Measurements from ENCODE around the gene AMMECR1L.
"Not testable (repeated sequence)": the region's sequence is repeated elsewhere in the genome, so short reads cannot be mapped to it uniquely, and the experiment has no call there.

Gene AMMECR1L

DNA sequence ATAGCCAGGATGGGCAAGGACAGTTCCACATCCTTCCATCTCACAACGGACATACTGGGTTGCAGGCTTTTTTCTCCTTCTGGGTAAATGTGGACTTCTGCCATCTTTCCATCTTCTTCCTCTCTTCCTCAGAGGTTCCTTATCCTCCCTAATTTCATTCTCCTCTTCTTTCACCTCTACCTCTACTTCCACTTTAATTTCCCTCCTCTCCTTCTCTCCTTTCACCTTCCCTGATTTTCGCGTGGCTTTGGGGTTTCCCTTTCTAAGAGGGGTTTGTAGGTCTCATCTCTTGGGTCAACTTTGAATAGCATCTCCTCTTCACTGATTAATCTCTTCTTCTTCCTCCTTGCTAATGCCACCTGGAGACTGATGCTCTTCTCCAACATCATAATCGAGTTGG, 44.9 kb downstream of the AMMECR1L start:
- TF ChIP-seq, protein P1, sequence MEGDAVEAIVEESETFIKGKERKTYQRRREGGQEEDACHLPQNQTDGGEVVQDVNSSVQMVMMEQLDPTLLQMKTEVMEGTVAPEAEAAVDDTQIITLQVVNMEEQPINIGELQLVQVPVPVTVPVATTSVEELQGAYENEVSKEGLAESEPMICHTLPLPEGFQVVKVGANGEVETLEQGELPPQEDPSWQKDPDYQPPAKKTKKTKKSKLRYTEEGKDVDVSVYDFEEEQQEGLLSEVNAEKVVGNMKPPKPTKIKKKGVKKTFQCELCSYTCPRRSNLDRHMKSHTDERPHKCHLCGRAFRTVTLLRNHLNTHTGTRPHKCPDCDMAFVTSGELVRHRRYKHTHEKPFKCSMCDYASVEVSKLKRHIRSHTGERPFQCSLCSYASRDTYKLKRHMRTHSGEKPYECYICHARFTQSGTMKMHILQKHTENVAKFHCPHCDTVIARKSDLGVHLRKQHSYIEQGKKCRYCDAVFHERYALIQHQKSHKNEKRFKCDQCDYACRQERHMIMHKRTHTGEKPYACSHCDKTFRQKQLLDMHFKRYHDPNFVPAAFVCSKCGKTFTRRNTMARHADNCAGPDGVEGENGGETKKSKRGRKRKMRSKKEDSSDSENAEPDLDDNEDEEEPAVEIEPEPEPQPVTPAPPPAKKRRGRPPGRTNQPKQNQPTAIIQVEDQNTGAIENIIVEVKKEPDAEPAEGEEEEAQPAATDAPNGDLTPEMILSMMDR (IDR thresholded peaks at IDR 0.05; ENCODE audit: low read depth, low read length, poor library complexity, severe bottlenecking): no peak
- TF ChIP-seq EZH2phosphoT487 (IDR thresholded peaks at IDR 0.05; ENCODE audit: borderline replicate concordance, low read length): no peak

DNA sequence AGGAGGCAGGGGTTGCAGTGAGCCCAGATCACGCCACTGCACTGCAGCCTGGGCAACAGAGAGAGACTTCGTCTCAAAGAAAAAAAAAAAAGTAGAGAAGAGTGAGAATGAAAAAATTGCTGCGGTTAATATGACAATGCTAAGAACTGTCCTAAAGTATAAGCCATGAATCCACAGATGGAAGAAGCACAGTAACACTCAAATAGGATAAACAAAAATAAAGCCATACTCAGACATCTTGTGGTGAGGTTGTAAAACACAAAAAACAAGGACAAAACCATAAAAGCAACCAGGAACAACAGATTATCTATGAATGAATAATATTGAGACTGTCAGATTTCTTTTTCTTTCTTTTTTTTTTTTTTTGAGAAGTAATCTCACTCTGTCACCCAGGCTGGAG, 50.8 kb downstream of the AMMECR1L start:
- Histone ChIP-seq H4K20me1 (ENCODE audit: control insufficient read depth, insufficient read depth, low read depth, low read length) (no peaks in the 10 kb centered on the region), H3K27me3 (ENCODE audit: control insufficient read depth, low read length) (no peaks in the 10 kb centered on the region), H3K36me3 (ENCODE audit: control insufficient read depth, low read length) (0 out of 2 replicates have a peak, but pooled peaks cover 3% of the 10 kb centered on the region), H3F3A (ENCODE audit: control insufficient read depth, insufficient read depth) (peaks cover 15% of the 10 kb centered on the region), H3K4me2 (ENCODE audit: low read length) (no peak overlapping the region), H3K27ac (ENCODE audit: low read depth, low read length) (no peak overlapping the region), H3K9me3 (ENCODE audit: control insufficient read depth, insufficient read depth, low read length) (no peaks in the 10 kb centered on the region), H3K4me3 (ENCODE audit: low read length) (no peak overlapping the region), H3K9me2 (replicated peaks; ENCODE audit: control insufficient read depth, low read length) (no peaks in the 10 kb centered on the region), H3K79me2 (ENCODE audit: control insufficient read depth, low read length) (no peaks in the 10 kb centered on the region), H3K4me1 (ENCODE audit: control insufficient read depth, low read length) (peaks cover 29% of the 10 kb centered on the region)
- TF ChIP-seq EZH2phosphoT487 (IDR thresholded peaks at IDR 0.05; ENCODE audit: borderline replicate concordance, low read length): no peak
- TF ChIP-seq, protein P1 (IDR thresholded peaks at IDR 0.05; ENCODE audit: low read depth, low read length, poor library complexity, severe bottlenecking): no peak

More for the DNA sequence above, 44.9 kb downstream of the AMMECR1L start:
- Histone ChIP-seq H3K9me3 (ENCODE audit: control insufficient read depth, insufficient read depth, low read length) (no peaks in the 10 kb centered on the region), H4K20me1 (ENCODE audit: control insufficient read depth, insufficient read depth, low read depth, low read length) (0 out of 2 replicates have a peak, but pooled peaks cover 2% of the 10 kb centered on the region), H3K9me2 (replicated peaks; ENCODE audit: control insufficient read depth, low read length) (no peaks in the 10 kb centered on the region), H3K27ac (ENCODE audit: low read depth, low read length) (no peak overlapping the region), H3F3A (ENCODE audit: control insufficient read depth, insufficient read depth) (peaks cover 24% of the 10 kb centered on the region; the same call in 1 of the 2 replicates), H3K27me3 (ENCODE audit: control insufficient read depth, low read length) (no peaks in the 10 kb centered on the region), H3K4me3 (ENCODE audit: low read length) (no peak overlapping the region), H3K4me1 (ENCODE audit: control insufficient read depth, low read length) (no peaks in the 10 kb centered on the region), H3K4me2 (ENCODE audit: low read length) (no peak overlapping the region), H3K36me3 (ENCODE audit: control insufficient read depth, low read length) (peaks cover 16% of the 10 kb centered on the region), H3K79me2 (ENCODE audit: control insufficient read depth, low read length) (no peaks in the 10 kb centered on the region)

DNA sequence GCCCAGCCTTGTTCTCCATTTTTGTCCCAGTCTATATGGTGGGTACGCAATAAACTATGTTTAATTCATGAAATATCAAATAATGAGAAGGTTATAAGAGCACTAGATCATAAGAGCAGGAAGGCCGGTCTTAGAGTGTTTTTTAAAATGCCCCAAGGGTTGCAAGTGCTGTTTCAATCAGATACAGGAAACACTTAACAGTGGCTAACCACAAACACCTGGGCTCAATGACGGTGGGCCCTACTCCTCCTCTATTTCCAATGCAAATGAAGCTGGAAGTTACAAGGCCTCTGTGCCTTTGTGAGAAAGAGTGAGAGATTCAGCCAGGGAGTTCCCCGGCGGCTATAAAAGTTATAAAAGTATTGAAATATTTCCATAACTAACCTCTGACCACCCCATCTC, 55.9 kb downstream of the AMMECR1L start:
- H3K36me3 ChIP-seq (ENCODE audit: control insufficient read depth, low read length): peaks cover 23% of the 10 kb centered on the region
- no peaks in the 10 kb centered on the region for H3K9me2 ChIP-seq (replicated peaks; ENCODE audit: control insufficient read depth, low read length)
- H3K4me2 ChIP-seq (ENCODE audit: low read length): peak overlapping the region; percentile 95
- H3K9me3 ChIP-seq (ENCODE audit: control insufficient read depth, insufficient read depth, low read length): peaks cover 30% of the 10 kb centered on the region
- peak overlapping the region; percentile 100 for H3K27ac ChIP-seq (ENCODE audit: low read depth, low read length)
- H3F3A ChIP-seq (ENCODE audit: control insufficient read depth, insufficient read depth): peaks cover 20% of the 10 kb centered on the region
- TF ChIP-seq, protein P1 (IDR thresholded peaks at IDR 0.05; ENCODE audit: low read depth, low read length, poor library complexity, severe bottlenecking): no peak
- TF ChIP-seq EZH2phosphoT487 (IDR thresholded peaks at IDR 0.05; ENCODE audit: borderline replicate concordance, low read length): no peak
- no peaks in the 10 kb centered on the region for H3K27me3 ChIP-seq (ENCODE audit: control insufficient read depth, low read length)
- peak overlapping the region; percentile 69 for H3K4me3 ChIP-seq (ENCODE audit: low read length)
- H4K20me1 ChIP-seq (ENCODE audit: control insufficient read depth, insufficient read depth, low read depth, low read length): no peaks in the 10 kb centered on the region
- H3K4me1 ChIP-seq (ENCODE audit: control insufficient read depth, low read length): peaks cover 56% of the 10 kb centered on the region
- no peaks in the 10 kb centered on the region; the same call in 1 of the 2 replicates for H3K79me2 ChIP-seq (ENCODE audit: control insufficient read depth, low read length)

DNA sequence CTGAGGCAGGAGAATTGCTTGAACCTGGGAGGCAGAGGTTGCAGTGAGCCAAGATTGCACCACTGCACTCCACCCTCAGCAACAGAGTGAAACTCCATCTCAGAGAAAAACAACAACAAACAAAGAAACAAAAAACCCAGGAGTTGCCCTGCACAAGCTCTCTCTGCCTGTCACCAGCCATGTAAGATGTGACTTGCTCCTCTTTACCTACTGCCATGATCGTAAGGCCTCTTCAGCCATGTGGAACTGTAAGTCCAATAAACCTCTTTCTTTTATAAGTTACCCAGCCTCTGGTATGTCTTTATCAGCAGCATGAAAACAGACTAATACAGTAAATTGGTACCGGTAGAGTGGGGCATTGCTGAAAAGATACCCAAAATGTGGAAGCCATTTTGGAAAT, 59.0 kb downstream of the AMMECR1L start:
- H3K4me2 ChIP-seq (ENCODE audit: low read length); H3K27ac ChIP-seq (ENCODE audit: low read depth, low read length); H3K4me3 ChIP-seq (ENCODE audit: low read length); H3K27me3 ChIP-seq (ENCODE audit: control insufficient read depth, low read length); H4K20me1 ChIP-seq (ENCODE audit: control insufficient read depth, insufficient read depth, low read depth, low read length); H3K9me2 ChIP-seq (replicated peaks; ENCODE audit: control insufficient read depth, low read length); H3K79me2 ChIP-seq (ENCODE audit: control insufficient read depth, low read length): not testable (repeated sequence)
- Histone ChIP-seq H3F3A (ENCODE audit: control insufficient read depth, insufficient read depth) (peaks cover 20% of the 10 kb centered on the region), H3K9me3 (ENCODE audit: control insufficient read depth, insufficient read depth, low read length) (peaks cover 33% of the 10 kb centered on the region), H3K36me3 (ENCODE audit: control insufficient read depth, low read length) (peaks cover 23% of the 10 kb centered on the region), H3K4me1 (ENCODE audit: control insufficient read depth, low read length) (peaks cover 53% of the 10 kb centered on the region)

All from DOHH2 (cell line).